ENCODE measurements around the gene KPNB1.

DNA sequence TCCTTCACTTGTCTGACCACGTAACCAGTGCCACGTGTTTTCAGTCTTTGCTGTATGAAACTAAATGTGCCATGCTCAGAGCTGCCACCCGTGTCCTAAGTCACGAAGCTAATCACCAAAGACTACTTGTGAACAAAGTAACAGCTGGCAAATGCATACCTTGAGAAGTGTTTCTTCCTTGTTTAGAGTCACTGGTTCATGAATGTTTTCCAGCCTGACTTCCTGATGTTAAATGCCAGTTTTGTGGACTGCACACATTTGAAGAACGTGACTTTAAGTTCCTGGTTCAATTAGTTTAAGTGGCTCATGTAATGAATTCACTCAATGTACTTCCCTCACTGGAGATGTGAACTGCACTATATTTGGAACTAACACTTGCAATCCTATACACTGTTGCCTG, 19.9 kb upstream of the KPNB1 start:
- TF ChIP-seq NFRKB (IDR thresholded peaks at IDR 0.05) (no peak), SP1 (IDR thresholded peaks at IDR 0.05) (no peak), TARDBP (IDR thresholded peaks at IDR 0.05) (no peak), BHLHE40 (IDR thresholded peaks at IDR 0.05; ENCODE audit: borderline replicate concordance) (no peak), FOXK2 (IDR thresholded peaks at IDR 0.05) (no peak), FOXA1 (IDR thresholded peaks at IDR 0.05) (no peak), ARNT (IDR thresholded peaks at IDR 0.05) (no peak)
